ENCODE results near the gene CCDC73. TPM values are rescaled to one million over a fixed set of nuclear protein-coding genes. Genes with fewer than 3 reads are reported as not detected.
"Not testable (repeated sequence)": the region's sequence is repeated elsewhere in the genome, so short reads cannot be mapped to it uniquely, and the experiment has no call there.

CCDC73 gene
- total RNA-seq, 1 donor, result not detected

DNA sequence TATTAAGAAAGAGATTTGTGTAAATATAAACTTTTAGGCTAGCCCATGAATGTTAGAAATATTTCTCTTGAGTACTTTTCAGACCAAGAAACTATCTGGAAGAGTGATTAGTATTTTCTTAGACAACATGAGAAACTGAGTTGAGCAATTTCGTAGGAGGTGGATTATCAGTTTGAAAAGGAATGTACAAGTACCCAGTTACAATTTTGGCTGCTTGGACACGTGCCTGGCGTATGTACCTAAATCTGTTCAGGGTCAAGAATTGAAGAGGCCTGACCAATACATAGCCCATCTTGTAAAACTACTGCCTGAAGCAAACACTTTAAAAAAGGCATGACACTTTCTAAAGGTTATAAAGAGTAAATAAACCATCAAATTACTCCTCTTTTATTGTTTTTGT is 71.1 kb downstream of the CCDC73 start:
- no peak overlapping the region for H3K4me3 ChIP-seq (ENCODE audit: low read depth, low read length)
- TF ChIP-seq, protein P1, sequence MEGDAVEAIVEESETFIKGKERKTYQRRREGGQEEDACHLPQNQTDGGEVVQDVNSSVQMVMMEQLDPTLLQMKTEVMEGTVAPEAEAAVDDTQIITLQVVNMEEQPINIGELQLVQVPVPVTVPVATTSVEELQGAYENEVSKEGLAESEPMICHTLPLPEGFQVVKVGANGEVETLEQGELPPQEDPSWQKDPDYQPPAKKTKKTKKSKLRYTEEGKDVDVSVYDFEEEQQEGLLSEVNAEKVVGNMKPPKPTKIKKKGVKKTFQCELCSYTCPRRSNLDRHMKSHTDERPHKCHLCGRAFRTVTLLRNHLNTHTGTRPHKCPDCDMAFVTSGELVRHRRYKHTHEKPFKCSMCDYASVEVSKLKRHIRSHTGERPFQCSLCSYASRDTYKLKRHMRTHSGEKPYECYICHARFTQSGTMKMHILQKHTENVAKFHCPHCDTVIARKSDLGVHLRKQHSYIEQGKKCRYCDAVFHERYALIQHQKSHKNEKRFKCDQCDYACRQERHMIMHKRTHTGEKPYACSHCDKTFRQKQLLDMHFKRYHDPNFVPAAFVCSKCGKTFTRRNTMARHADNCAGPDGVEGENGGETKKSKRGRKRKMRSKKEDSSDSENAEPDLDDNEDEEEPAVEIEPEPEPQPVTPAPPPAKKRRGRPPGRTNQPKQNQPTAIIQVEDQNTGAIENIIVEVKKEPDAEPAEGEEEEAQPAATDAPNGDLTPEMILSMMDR (IDR thresholded peaks at IDR 0.05; ENCODE audit: insufficient read depth, low read length), result no peak
- DNase-seq (ENCODE audit: low read depth), result peak; percentile 27

DNA sequence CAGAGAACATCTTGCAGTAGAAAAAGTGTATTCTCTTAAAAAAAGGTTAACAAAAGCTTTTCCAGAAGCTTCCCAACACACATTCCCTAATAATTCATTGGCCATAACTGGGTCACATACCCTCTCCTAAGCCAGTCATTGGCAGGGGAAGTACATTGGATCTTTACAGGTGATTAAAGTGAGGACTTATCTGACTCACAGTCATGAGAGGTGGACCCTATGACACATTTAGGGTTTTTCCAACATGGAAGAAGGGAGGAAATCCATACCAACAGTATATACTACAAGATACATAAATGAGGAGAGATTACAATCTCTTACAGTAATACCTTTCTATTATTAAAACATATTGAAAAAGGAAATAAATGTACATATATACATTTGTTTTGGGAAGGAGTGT is 72.2 kb downstream of the CCDC73 start:
- TF ChIP-seq, protein P1 (IDR thresholded peaks at IDR 0.05; ENCODE audit: insufficient read depth, low read length), result no peak
- no peak for DNase-seq (ENCODE audit: low read depth)
- H3K4me3 ChIP-seq (ENCODE audit: low read depth, low read length), result no peak overlapping the region

DNA sequence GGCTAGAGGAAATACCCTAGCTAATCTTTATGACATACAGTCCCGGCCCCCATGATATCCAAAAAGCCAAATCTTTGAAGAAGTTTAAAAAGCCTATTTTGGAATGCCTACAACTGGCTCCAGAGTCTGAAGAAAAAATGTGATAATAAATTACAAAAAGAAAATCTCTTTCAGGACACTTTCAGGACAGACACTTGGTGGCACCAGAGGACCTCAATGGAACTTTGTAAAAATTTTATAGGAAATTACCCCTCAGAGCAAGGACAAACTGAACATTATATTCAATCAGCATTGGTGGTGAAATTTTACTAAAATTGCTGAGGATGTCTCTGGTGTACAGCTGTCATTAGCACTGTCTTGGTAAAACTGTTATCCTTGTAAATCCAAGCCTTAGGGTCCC is 81.0 kb downstream of the CCDC73 start:
- peak; percentile 33 for DNase-seq (ENCODE audit: low read depth)
- H3K4me3 ChIP-seq (ENCODE audit: low read depth, low read length), result no peak overlapping the region
- TF ChIP-seq, protein P1 (IDR thresholded peaks at IDR 0.05; ENCODE audit: insufficient read depth, low read length), result peak; percentile 42

DNA sequence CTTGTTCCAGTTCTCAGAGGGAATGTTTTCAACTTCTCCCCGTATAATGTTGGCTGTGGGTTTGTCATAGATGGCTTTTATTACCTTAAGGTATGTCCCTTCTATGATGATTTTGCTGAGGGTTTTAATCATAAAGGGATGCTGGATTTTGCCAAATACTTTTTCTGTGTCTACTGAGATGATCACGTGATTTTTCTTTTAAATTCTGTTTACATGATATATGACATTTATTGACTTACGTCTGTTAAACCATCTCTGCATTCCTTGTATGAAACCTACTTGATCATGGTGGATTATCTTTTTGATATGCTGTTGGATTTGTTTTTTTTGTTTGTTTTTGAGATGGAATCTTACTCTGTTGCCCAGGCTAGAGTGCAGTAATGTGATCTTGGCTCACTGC is 85.5 kb downstream of the CCDC73 start:
- not testable (repeated sequence) for H3K4me3 ChIP-seq (ENCODE audit: low read depth, low read length); DNase-seq (ENCODE audit: low read depth)

DNA sequence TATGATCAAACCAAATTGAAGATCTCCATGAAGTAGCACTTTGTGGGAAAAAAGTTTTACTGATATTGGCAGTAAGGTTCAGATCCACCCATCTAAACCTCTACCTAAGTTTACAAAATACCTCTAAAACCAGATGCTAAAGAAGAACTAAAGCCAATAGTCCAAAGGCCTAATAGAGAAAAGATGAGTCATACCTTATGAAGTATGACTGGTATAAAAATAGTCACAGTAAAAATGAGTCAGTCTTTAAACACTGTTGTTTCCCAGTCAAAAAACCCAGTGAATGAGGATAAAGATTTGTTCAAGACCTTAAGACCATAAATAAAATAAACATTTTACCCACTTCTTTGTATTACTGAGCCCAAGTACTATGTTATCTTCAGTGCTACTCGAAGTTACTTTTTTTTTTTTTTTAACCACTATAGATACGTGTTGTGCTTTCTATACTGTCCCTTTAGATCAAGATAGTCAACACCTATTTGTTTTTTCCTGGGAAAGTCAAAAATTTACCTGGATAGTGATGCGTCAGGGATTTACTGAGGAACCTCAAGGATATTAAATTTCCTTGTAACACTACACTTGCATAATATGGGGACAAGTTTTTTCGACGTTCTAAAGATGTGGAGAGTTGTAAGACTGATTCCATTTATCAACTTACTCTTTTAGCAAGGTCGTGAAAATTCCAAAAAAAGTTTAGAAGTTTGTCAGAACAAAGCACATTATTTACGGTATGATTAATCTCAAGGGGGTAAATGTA is 87.3 kb downstream of the CCDC73 start:
- TF ChIP-seq, protein P1 (IDR thresholded peaks at IDR 0.05; ENCODE audit: insufficient read depth, low read length), result no peak
- H3K4me3 ChIP-seq (ENCODE audit: low read depth, low read length), result no peak overlapping the region
- DNase-seq (ENCODE audit: low read depth), result peak; percentile 86

DNA sequence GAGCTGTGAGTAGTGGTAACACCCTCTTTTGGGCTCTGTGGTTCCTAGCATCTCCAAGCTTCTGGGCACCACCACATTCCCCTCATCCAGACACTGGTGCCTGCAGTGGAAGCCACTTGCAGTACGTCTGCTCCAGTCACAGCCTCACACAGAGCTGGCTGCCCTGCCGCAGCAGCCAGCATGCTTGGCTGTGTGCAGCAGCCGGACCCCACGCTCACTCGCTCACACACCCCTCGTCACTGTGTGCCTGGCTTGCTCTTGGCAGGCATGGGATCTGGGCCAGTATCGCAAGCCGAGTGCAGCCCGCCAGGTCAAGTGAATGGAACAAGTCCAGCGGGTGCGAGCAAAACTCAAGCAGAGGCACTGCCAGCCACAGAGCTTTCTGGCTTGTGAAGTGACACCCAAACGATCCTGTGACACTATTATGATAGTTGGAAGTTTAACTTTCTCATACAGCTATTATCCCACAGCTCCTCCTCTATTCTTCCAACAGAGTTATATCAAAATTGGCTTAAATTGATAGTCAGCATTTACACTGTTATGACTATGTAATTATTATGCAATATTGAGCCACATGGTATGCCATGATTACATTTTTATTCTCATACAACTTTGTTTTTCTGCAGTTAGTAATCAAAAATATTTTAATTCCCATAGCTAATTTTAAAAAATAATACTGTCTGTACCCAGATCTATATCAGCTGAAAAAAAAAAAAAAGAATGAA is 89.0 kb downstream of the CCDC73 start:
- H3K4me3 ChIP-seq (ENCODE audit: low read depth, low read length), result no peak overlapping the region
- DNase-seq (ENCODE audit: low read depth), result no peak
- TF ChIP-seq, protein P1 (IDR thresholded peaks at IDR 0.05; ENCODE audit: insufficient read depth, low read length), result no peak

DNA sequence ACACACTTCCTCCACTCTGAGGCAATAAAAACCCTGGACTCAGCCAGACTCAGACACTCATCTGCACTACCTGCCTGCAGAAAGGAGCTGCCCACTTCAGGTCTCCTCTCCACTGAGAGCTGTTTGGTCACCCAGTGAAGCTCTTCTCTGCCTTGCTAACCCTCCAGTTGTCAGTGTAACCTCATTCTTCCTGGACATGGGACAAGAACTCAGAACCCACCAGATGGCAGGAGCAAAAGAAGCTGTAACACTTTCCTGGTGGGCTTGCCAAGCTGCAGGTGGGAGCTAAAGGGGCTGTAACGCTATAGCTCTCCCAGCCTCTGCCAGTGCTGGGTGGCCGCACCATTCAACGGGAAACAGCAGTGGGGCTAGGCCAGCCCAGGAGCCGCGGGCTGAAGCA is 89.7 kb downstream of the CCDC73 start:
- no peak overlapping the region for H3K4me3 ChIP-seq (ENCODE audit: low read depth, low read length)
- TF ChIP-seq, protein P1 (IDR thresholded peaks at IDR 0.05; ENCODE audit: insufficient read depth, low read length), result no peak
- DNase-seq (ENCODE audit: low read depth), result no peak
